ENCODE results near the gene INPP5K. TPM values are rescaled to one million over a fixed set of nuclear protein-coding genes. Genes with fewer than 3 reads are reported as not detected.

Gene INPP5K
- polyA plus RNA-seq, 1 donor from 2014 or later, result 35.8 TPM

DNA sequence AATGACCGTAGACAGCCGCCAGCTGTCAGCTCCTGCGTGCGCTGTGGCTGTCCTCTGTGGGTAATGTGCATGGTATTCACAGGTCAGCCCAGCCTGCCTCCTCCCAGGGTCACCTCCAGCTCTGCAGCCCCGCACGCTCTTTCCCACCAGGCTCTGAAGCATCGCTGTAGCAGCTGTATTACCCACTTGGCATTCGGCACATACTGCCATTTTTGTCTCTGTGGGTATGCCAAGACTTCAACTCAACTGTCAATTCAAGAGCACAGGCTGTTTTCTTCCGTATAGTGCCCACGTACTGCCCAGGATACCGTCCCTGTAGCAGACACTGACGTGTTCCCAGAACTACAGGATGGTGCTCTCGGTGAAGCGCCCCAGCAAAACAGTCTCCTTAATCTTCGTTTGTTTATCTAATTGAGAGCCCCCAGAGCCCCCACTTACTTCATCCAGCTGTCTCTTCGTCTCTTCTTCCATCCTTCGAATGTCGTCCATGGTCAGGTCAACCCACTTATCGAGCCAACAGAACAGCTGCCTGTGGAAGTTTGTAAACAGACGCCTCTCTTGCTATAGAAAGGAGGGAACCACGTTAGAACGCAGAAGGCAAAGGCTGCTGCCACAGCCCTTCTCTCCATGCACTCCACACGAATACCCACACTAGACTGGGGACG, 17.4 kb upstream of the INPP5K start:
- H3K79me2 ChIP-seq (replicated peaks; ENCODE audit: insufficient read depth, low read length), result no peaks in the 10 kb centered on the region
- no peaks in the 10 kb centered on the region for H3K36me3 ChIP-seq (ENCODE audit: insufficient read depth, low read length)
- H3K9me2 ChIP-seq (ENCODE audit: insufficient read depth, low read length), result no peaks in the 10 kb centered on the region
- TF ChIP-seq TAF1 (IDR thresholded peaks at IDR 0.05; ENCODE audit: low read depth) (no peak), EP300 (conservative IDR thresholded peaks at IDR 0.05; ENCODE audit: poor library complexity, severe bottlenecking) (no peak), RAD21 (conservative IDR thresholded peaks at IDR 0.05) (no peak), POLR2AphosphoS5 (IDR thresholded peaks at IDR 0.05) (no peak), SMC3 (conservative IDR thresholded peaks at IDR 0.05; ENCODE audit: poor library complexity) (no peak), MXI1 (conservative IDR thresholded peaks at IDR 0.05; ENCODE audit: poor library complexity, severe bottlenecking) (no peak), EZH2 (IDR thresholded peaks at IDR 0.05; ENCODE audit: borderline replicate concordance, insufficient read depth, low read length, poor library complexity, severe bottlenecking) (no peak)
- TF ChIP-seq, protein P1, sequence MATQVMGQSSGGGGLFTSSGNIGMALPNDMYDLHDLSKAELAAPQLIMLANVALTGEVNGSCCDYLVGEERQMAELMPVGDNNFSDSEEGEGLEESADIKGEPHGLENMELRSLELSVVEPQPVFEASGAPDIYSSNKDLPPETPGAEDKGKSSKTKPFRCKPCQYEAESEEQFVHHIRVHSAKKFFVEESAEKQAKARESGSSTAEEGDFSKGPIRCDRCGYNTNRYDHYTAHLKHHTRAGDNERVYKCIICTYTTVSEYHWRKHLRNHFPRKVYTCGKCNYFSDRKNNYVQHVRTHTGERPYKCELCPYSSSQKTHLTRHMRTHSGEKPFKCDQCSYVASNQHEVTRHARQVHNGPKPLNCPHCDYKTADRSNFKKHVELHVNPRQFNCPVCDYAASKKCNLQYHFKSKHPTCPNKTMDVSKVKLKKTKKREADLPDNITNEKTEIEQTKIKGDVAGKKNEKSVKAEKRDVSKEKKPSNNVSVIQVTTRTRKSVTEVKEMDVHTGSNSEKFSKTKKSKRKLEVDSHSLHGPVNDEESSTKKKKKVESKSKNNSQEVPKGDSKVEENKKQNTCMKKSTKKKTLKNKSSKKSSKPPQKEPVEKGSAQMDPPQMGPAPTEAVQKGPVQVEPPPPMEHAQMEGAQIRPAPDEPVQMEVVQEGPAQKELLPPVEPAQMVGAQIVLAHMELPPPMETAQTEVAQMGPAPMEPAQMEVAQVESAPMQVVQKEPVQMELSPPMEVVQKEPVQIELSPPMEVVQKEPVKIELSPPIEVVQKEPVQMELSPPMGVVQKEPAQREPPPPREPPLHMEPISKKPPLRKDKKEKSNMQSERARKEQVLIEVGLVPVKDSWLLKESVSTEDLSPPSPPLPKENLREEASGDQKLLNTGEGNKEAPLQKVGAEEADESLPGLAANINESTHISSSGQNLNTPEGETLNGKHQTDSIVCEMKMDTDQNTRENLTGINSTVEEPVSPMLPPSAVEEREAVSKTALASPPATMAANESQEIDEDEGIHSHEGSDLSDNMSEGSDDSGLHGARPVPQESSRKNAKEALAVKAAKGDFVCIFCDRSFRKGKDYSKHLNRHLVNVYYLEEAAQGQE (IDR thresholded peaks at IDR 0.05; ENCODE audit: borderline replicate concordance), result no peak
- TF ChIP-seq, protein P2, sequence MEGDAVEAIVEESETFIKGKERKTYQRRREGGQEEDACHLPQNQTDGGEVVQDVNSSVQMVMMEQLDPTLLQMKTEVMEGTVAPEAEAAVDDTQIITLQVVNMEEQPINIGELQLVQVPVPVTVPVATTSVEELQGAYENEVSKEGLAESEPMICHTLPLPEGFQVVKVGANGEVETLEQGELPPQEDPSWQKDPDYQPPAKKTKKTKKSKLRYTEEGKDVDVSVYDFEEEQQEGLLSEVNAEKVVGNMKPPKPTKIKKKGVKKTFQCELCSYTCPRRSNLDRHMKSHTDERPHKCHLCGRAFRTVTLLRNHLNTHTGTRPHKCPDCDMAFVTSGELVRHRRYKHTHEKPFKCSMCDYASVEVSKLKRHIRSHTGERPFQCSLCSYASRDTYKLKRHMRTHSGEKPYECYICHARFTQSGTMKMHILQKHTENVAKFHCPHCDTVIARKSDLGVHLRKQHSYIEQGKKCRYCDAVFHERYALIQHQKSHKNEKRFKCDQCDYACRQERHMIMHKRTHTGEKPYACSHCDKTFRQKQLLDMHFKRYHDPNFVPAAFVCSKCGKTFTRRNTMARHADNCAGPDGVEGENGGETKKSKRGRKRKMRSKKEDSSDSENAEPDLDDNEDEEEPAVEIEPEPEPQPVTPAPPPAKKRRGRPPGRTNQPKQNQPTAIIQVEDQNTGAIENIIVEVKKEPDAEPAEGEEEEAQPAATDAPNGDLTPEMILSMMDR (IDR thresholded peaks at IDR 0.05; ENCODE audit: poor library complexity, severe bottlenecking), result no peak
- H3K27me3 ChIP-seq (ENCODE audit: insufficient read depth, low read depth, low read length), result no peaks in the 10 kb centered on the region
- no peaks in the 10 kb centered on the region for H4K20me1 ChIP-seq (ENCODE audit: insufficient read depth)
- no peak overlapping the region for H3K27ac ChIP-seq (ENCODE audit: low read length)
- H3K4me2 ChIP-seq (ENCODE audit: low read length), result no peak overlapping the region
- no peaks in the 10 kb centered on the region for H3K9me3 ChIP-seq (ENCODE audit: low read length)
- H3K9ac ChIP-seq (ENCODE audit: low read length), result no peak overlapping the region
- no peak overlapping the region for H2AFZ ChIP-seq (ENCODE audit: low read depth, low read length)
- no peaks in the 10 kb centered on the region for H3F3A ChIP-seq (ENCODE audit: insufficient read depth, low read length, poor library complexity, severe bottlenecking)
- no peak overlapping the region for H3K4me3 ChIP-seq (ENCODE audit: low read length)

DNA sequence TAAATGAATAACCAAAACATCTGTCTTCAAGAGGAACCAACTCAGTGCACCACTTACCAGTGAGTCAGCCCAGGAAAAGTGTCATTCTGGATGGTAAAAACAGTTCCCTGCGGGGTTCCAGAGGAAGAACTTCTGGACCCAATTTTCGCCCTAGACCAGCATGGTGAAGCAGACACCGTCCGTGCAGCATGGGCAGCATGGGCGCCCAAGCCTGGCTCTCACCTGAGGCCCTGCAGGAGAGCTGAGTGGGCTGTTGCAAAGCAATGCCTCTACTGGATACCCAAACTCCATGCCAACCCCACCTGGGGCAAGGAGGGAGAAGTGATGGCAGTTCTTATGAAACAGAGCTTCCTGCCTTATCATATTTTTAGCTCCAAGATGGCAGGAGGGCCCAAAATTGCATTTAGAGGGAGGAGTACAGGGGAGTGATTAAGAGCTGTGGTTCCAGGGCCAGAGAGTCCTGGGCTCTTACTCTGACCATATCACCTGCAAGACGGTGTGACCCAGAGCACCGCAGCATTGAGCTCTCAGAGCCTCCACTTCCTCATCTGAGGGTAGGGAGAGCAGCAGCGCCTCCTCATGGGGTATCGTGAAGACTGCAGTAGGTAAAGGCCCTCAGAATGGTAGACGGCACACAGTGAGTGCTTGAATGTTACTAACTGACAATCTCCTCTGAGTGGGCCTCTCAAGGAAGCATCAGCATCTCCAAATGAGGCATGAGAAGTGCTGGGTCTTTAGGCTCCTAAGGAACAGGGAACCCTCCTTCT, 16.6 kb upstream of the INPP5K start:
- H3K9ac ChIP-seq (ENCODE audit: low read length), result no peak overlapping the region

More for the DNA sequence above, 16.6 kb upstream of the INPP5K start:
- no peak overlapping the region for H3K4me3 ChIP-seq (ENCODE audit: low read length)
- no peaks in the 10 kb centered on the region for H3K9me2 ChIP-seq (ENCODE audit: insufficient read depth, low read length)
- H3K9me3 ChIP-seq (ENCODE audit: low read length), result no peaks in the 10 kb centered on the region
- no peaks in the 10 kb centered on the region for H3K79me2 ChIP-seq (replicated peaks; ENCODE audit: insufficient read depth, low read length)
- no peaks in the 10 kb centered on the region for H3F3A ChIP-seq (ENCODE audit: insufficient read depth, low read length, poor library complexity, severe bottlenecking)
- H2AFZ ChIP-seq (ENCODE audit: low read depth, low read length), result no peak overlapping the region
- H3K36me3 ChIP-seq (ENCODE audit: insufficient read depth, low read length), result no peaks in the 10 kb centered on the region
- H3K27me3 ChIP-seq (ENCODE audit: insufficient read depth, low read depth, low read length), result no peaks in the 10 kb centered on the region
- H3K4me2 ChIP-seq (ENCODE audit: low read length), result no peak overlapping the region
- TF ChIP-seq, protein P2 (IDR thresholded peaks at IDR 0.05; ENCODE audit: poor library complexity, severe bottlenecking), result no peak
- TF ChIP-seq, protein P1 (IDR thresholded peaks at IDR 0.05; ENCODE audit: borderline replicate concordance), result no peak
- no peak for TF ChIP-seq POLR2AphosphoS5 (IDR thresholded peaks at IDR 0.05)
- H3K27ac ChIP-seq (ENCODE audit: low read length), result no peak overlapping the region
- H4K20me1 ChIP-seq (ENCODE audit: insufficient read depth), result no peaks in the 10 kb centered on the region

Measured in neural cell (in vitro differentiated cells).